H1 (cell line): ENCODE measurements around the gene WDR75. TPM values are rescaled to one million over a fixed set of nuclear protein-coding genes. Genes with fewer than 3 reads are reported as not detected.

Source experiments
- CTCF ChIA-PET: fragments of 300-600 bp; sonication (Branson Sonifier 250); formaldehyde crosslinking; loops from one replicate; lab custom pipeline; 2021; ENCODE audit not compliant: partially characterized antibody; lab: Charles Lee
- POLR2A ChIA-PET: fragments of 300-600 bp; sonication (Branson Sonifier 250); formaldehyde crosslinking; loops from one replicate; lab custom pipeline; 2021; ENCODE audit warnings: inconsistent platforms; ENCODE audit not compliant: partially characterized antibody; lab: Charles Lee
- DNase-seq, 2 experiments: peaks; one replicate each; pipeline versions ENCODE4 v3.0.0 to v3.0.0-alpha.2; 2010 to 2022; ENCODE audit warnings: low spot score in 2 of 2, low read depth in 1 of 2, mixed read lengths in 1 of 2
- FAIRE-seq: peaks from 2 replicates; lab custom pipeline; 2011; peaks lifted over from hg19 to GRCh38; lab: Jason Lieb, UNC
- H2AFZ ChIP-seq: 2 replicates; pipeline ENCODE4 v1.8.1; 2012; ENCODE audit warnings: low read length, inconsistent platforms
- H2AK5ac ChIP-seq: 2 replicates; pipeline ENCODE4 v1.6.1; 2013; ENCODE audit warnings: low read depth, low read length
- H2BK120ac ChIP-seq: replicated peaks from 2 replicates; pipeline ENCODE3; 2013; ENCODE audit warnings: low read depth, low read length, inconsistent platforms
- H2BK12ac ChIP-seq: 2 replicates; pipeline ENCODE4 v1.6.1; 2013; ENCODE audit warnings: low read depth, low read length
- H2BK15ac ChIP-seq: 2 replicates; pipeline ENCODE4 v1.6.1; 2013; ENCODE audit warnings: low read length
- H2BK20ac ChIP-seq: 2 replicates; pipeline ENCODE4 v1.6.1; 2013; ENCODE audit warnings: low read length
- H2BK5ac ChIP-seq: 2 replicates; pipeline ENCODE4 v1.6.1; 2013; ENCODE audit warnings: low read depth, low read length
- H3K14ac ChIP-seq: 2 replicates; pipeline ENCODE4 v1.6.1; 2013; ENCODE audit warnings: inconsistent platforms; ENCODE audit not compliant: insufficient read length
- H3K18ac ChIP-seq: 2 replicates; pipeline ENCODE4 v1.6.1; 2013; ENCODE audit warnings: low read length; ENCODE audit errors: extremely low read depth
- H3K23ac ChIP-seq: 2 replicates; pipeline ENCODE4 v1.6.1; 2013; ENCODE audit warnings: inconsistent platforms; ENCODE audit not compliant: insufficient read length
- H3K23me2 ChIP-seq: 2 replicates; pipeline ENCODE4 v1.6.1; 2013; ENCODE audit warnings: low read depth, low read length
- H3K27ac ChIP-seq: 2 replicates; pipeline ENCODE4 v1.6.1; 2011; ENCODE audit warnings: low read depth, low read length, inconsistent platforms
- H3K27me3 ChIP-seq, 4 experiments: replicated peaks in 1 of 4; 1 replicate in 1 of 4; 2 replicates in 3 of 4; pipeline versions ENCODE4 v1.6.1 to v1.8.1; 2011 to 2013; ENCODE audit warnings: low read length in 3 of 4, mild to moderate bottlenecking in 3 of 4, inconsistent platforms in 2 of 4, mixed read lengths in 2 of 4, moderate library complexity in 1 of 4; ENCODE audit not compliant: control insufficient read depth in 3 of 4, insufficient read depth in 3 of 4; ENCODE audit errors: extremely low read depth in 1 of 4
- H3K36me3 ChIP-seq, 4 experiments: 2 replicates each; pipeline versions ENCODE4 v1.6.1 to v1.8.1; 2011 to 2013; ENCODE audit warnings: mild to moderate bottlenecking in 4 of 4, low read length in 3 of 4, moderate library complexity in 2 of 4, control low read depth in 1 of 4, inconsistent platforms in 1 of 4; ENCODE audit not compliant: insufficient read depth in 4 of 4, control insufficient read depth in 2 of 4
- H3K4ac ChIP-seq: replicated peaks from 2 replicates; pipeline ENCODE3; 2013; ENCODE audit warnings: low read length, low read depth, mixed read lengths, inconsistent platforms; ENCODE audit not compliant: insufficient read length
- H3K4me1 ChIP-seq, 4 experiments: replicated peaks in 1 of 4; 1 replicate in 1 of 4; 2 replicates in 3 of 4; pipeline versions ENCODE4 v1.6.1 to v1.8.1; 2011 to 2013; ENCODE audit warnings: low read length in 3 of 4, inconsistent platforms in 2 of 4, mixed read lengths in 1 of 4; ENCODE audit not compliant: insufficient read depth in 4 of 4, control insufficient read depth in 3 of 4
- H3K4me2 ChIP-seq, 2 experiments: 2 replicates each; pipeline versions ENCODE4 v1.6.1 to v1.8.1; 2011 to 2013; ENCODE audit warnings: low read depth in 2 of 2, low read length in 2 of 2, control low read depth in 1 of 2, inconsistent platforms in 1 of 2, mild to moderate bottlenecking in 1 of 2; ENCODE audit not compliant: insufficient read depth in 1 of 2
- H3K4me3 ChIP-seq, 4 experiments: fragments of 200-600, 300-600 bp in 1 of 4; sonication (generic), shearing (Covaris generic), sonication (Bioruptor Twin) in 1 of 4; 2 replicates each; pipeline versions ENCODE4 v1.5.1 to v1.8.1; 2011 to 2016; ENCODE audit warnings: low read length in 4 of 4, low read depth in 3 of 4, control low read depth in 2 of 4, inconsistent platforms in 2 of 4, mild to moderate bottlenecking in 2 of 4, mixed read lengths in 1 of 4, moderate library complexity in 1 of 4; ENCODE audit not compliant: insufficient read depth in 2 of 4; ENCODE audit errors: extremely low read depth in 1 of 4
- H3K56ac ChIP-seq: replicated peaks from 2 replicates; pipeline ENCODE3; 2013; ENCODE audit warnings: low read depth, mild to moderate bottlenecking, mixed read lengths, low read length, inconsistent platforms; ENCODE audit not compliant: insufficient read length
- H3K79me1 ChIP-seq: 2 replicates; pipeline ENCODE4 v1.6.1; 2013; ENCODE audit warnings: low read depth, low read length, control low read depth
- H3K79me2 ChIP-seq, 2 experiments: 2 replicates each; pipeline versions ENCODE4 v1.6.1 to v1.8.1; 2012 to 2013; ENCODE audit warnings: low read length in 2 of 2, mild to moderate bottlenecking in 2 of 2, inconsistent platforms in 1 of 2; ENCODE audit not compliant: insufficient read depth in 2 of 2, control insufficient read depth in 1 of 2
- H3K9ac ChIP-seq, 4 experiments: replicated peaks in 1 of 4; 1 replicate in 1 of 4; 2 replicates in 3 of 4; pipeline versions ENCODE4 v1.6.1 to v1.8.1; 2011 to 2013; ENCODE audit warnings: low read depth in 3 of 4, low read length in 3 of 4, control low read depth in 2 of 4, mild to moderate bottlenecking in 2 of 4, moderate library complexity in 2 of 4, inconsistent platforms in 1 of 4; ENCODE audit errors: extremely low read depth in 1 of 4
- H3K9me3 ChIP-seq, 2 experiments: 2 replicates each; pipeline versions ENCODE4 v1.6.1 to v1.8.1; 2012 to 2013; ENCODE audit warnings: mild to moderate bottlenecking in 2 of 2, moderate library complexity in 2 of 2, control low read depth in 1 of 2, inconsistent platforms in 1 of 2, low read depth in 1 of 2, low read length in 1 of 2, mixed read lengths in 1 of 2; ENCODE audit not compliant: insufficient read depth in 2 of 2
- H4K20me1 ChIP-seq, 2 experiments: replicated peaks in 1 of 2; 2 replicates each; pipeline versions ENCODE3 to v1.8.1; 2011 to 2013; ENCODE audit warnings: inconsistent platforms in 2 of 2, low read length in 2 of 2, mild to moderate bottlenecking in 1 of 2; ENCODE audit not compliant: insufficient read depth in 2 of 2, control insufficient read depth in 1 of 2
- H4K5ac ChIP-seq: 2 replicates; pipeline ENCODE4 v1.6.1; 2013; ENCODE audit warnings: low read length, low read depth, mixed read lengths, inconsistent platforms; ENCODE audit not compliant: insufficient read length
- H4K8ac ChIP-seq: 2 replicates; pipeline ENCODE4 v1.8.0; 2013; ENCODE audit warnings: mild to moderate bottlenecking, moderate library complexity, low read length, inconsistent platforms; ENCODE audit not compliant: insufficient read depth; ENCODE audit errors: extremely low read depth
- H4K91ac ChIP-seq: replicated peaks from 2 replicates; pipeline ENCODE3; 2013; ENCODE audit warnings: low read length, mixed read lengths, inconsistent platforms; ENCODE audit not compliant: insufficient read length
- CBX5 ChIP-seq: fragments of 300-800, 300-1000 bp; sonication (generic); IDR thresholded peaks from 2 replicates; pipeline ENCODE4 v1.7.1; 2016; ENCODE audit warnings: antibody characterized with exemption, low read length, low read depth
- GTF2F1 ChIP-seq: IDR thresholded peaks from 2 replicates; pipeline ENCODE4 v1.6.1; 2012; ENCODE audit warnings: low read depth, low read length, improper control_type of control experiment, borderline replicate concordance
- MAFK ChIP-seq: IDR thresholded peaks from 2 replicates; pipeline ENCODE4 v1.6.1; 2012; ENCODE audit warnings: low read depth, mild to moderate bottlenecking, improper control_type of control experiment, low read length
- SP1 ChIP-seq: IDR thresholded peaks from 2 replicates; pipeline ENCODE4 v1.6.1; 2011; ENCODE audit warnings: low read depth, low read length
- SP2 ChIP-seq: IDR thresholded peaks from 2 replicates; pipeline ENCODE4 v1.6.1; 2012; ENCODE audit warnings: mild to moderate bottlenecking, low read length, inconsistent platforms
- SUZ12 ChIP-seq: fragments of 200-600 bp; sonication (generic); IDR thresholded peaks from 2 replicates; pipeline ENCODE4 v1.6.1; 2012; ENCODE audit warnings: mild to moderate bottlenecking, inconsistent platforms, low read length, moderate library complexity, mixed read lengths
- ZNF274 ChIP-seq: IDR thresholded peaks from 2 replicates; pipeline ENCODE4 v1.7.0; 2012; ENCODE audit warnings: low read length, borderline replicate concordance; ENCODE audit errors: extremely low read depth
- WGBS, 2 experiments: shearing (Covaris generic) in 1 of 2; methylation state at CpG; one replicate each; pipeline versions ENCODE4 v1.1.6 to v1.1.7; 2013 to 2015; ENCODE audit warnings: low lambda C conversion rate in 2 of 2, mixed read lengths in 2 of 2, inconsistent platforms in 1 of 2, low coverage in 1 of 2, missing lambda C conversion rate in 1 of 2; ENCODE audit not compliant: insufficient replicate concordance in 2 of 2, insufficient coverage in 1 of 2, insufficient read length in 1 of 2; ENCODE audit errors: extremely low coverage in 1 of 2, missing lambda C conversion rate in 1 of 2; 5-methylcytosine and 5-hydroxymethylcytosine counted together
- polyA plus RNA-seq, 7 experiments: library from polyadenylated mRNA; depleted of rRNA in 3 of 7; stranded (reverse) in 5 of 7; unstranded in 2 of 7; fragments of >200 nt in 5 of 7; fragments of 200-250 nt in 2 of 7; gene quantifications; 1 replicate in 5 of 7; 2 replicates in 1 of 7; 4 replicates in 1 of 7; pipeline versions ENCODE4 v1.2.1 to v1.2.3, GENCODE V29; 2011 to 2013; ENCODE audit warnings: missing spikeins in 2 of 7, mixed read lengths in 2 of 7
- total RNA-seq: library from RNA; stranded (reverse); fragmentation: NEBNext Ultra II Directional; extraction: Animal tissue kit (Norgen Biotek cat#: 25700); gene quantifications from 2 replicates; pipeline ENCODE4 v1.2.1, GENCODE V29; 2021

The WDR75 gene
- total and polyA plus RNA-seq, 2 of the 8 experiments (the other 6 are each of a cell fraction or from before 2014, with no cell fraction given) = 26.9 to 77.1 TPM

DNA sequence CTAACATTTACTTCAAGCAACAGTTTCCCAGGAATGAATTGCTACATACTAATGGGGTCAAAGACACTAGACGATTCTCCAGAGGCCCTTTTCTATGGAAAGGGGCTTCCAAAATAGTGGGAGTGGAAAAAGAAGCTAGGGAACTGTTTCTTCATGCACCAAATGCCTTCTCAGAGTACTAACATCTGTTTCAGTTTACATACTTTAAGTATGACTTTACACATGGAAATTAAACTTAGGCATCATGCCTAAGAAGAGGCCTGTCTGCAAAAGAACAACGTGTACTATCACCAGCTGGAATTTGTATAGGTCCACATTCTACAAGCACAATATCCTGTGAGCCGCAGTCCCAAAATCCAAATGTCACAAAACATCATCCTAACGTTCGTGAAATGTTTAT is 29.4 kb upstream of the WDR75 start:
- Histone ChIP-seq H3K23me2 (no peaks in the 10 kb centered on the region), H2BK20ac (no peak overlapping the region), H3K79me2 (no peaks in the 10 kb centered on the region), H3K14ac (no peak overlapping the region), H3K23ac (no peak overlapping the region), H3K4me1 (no peaks in the 10 kb centered on the region), H3K4ac (no peak overlapping the region), H4K20me1 (no peaks in the 10 kb centered on the region), H3K27ac (no peak overlapping the region), H2BK15ac (no peak overlapping the region), H4K5ac (no peak overlapping the region), H3K9ac (no peak overlapping the region), H2AFZ (0 out of 2 replicates have a peak overlapping the region, but pooled peaks have one; percentile 25), H2AK5ac (no peak overlapping the region), H3K36me3 (no peaks in the 10 kb centered on the region), H4K8ac (no peak overlapping the region), H3K27me3 (no peaks in the 10 kb centered on the region), H2BK5ac (no peak overlapping the region), H2BK12ac (no peak overlapping the region), H3K4me3 (no peak overlapping the region), H2BK120ac (no peak overlapping the region), H3K4me2 (no peak overlapping the region), H3K9me3 (no peaks in the 10 kb centered on the region), H4K91ac (no peak overlapping the region), H3K56ac (no peak overlapping the region), H3K79me1 (no peaks in the 10 kb centered on the region), H3K18ac (no peak overlapping the region)
- DNase-seq (no peak), FAIRE-seq (no peak)
- ChIA-PET CTCF (interaction anchor here (0.9 to 3.4 kb wide), 22 partner anchors 9 to 1568 kb away, joined by 3 to 23 read pairs (median 4); no protein-coding TSS in a partner anchor), POLR2A (interaction anchor here (1.0 kb wide), 1 partner anchor 317 kb away, joined by 3 read pairs; no protein-coding TSS in a partner anchor)
- 59% methylated on average over 5 of the region's 5 CpGs; no CpG with 5 or more reads in 1 of the 2 experiments for WGBS, 2 experiments
- TF ChIP-seq GTF2F1 = no peak
- TF ChIP-seq SUZ12 = no peak
- TF ChIP-seq MAFK = no peak
- TF ChIP-seq SP1 = no peak
- no peak for TF ChIP-seq SP2
- no peak for TF ChIP-seq CBX5
- no peak for TF ChIP-seq ZNF274
